Caco-2 (cell line): ENCODE data around the gene MNAT1. TPM values are rescaled to one million over a fixed set of nuclear protein-coding genes. Genes with fewer than 3 reads are reported as not detected.

Source experiments
- BruUV-seq: library from RNA; stranded (reverse); fragments of 400-500 nt; replicated peaks from 2 replicates; lab custom pipeline; 2021; lab: Mats Ljungman, UMichigan
- CTCF ChIA-PET: fragments of 300-600 bp; sonication (Branson Sonifier 250); formaldehyde crosslinking; loops from one replicate; lab custom pipeline; 2022; ENCODE audit warnings: antibody characterized with exemption; lab: Charles Lee
- POLR2A ChIA-PET: fragments of 300-600 bp; sonication (Branson Sonifier 250); formaldehyde crosslinking; loops from one replicate; lab custom pipeline; 2022; ENCODE audit warnings: antibody characterized with exemption; lab: Charles Lee
- DNase-seq, 2 experiments: peaks; one replicate each; pipeline versions ENCODE4 v3.0.0 to v3.0.0-alpha.2; 2020 to 2022
- H3K27me3 ChIP-seq: replicated peaks from 2 replicates; pipeline ENCODE4 v1.6.0; 2011; ENCODE audit warnings: low read length; ENCODE audit not compliant: control insufficient read depth, insufficient read depth
- H3K36me3 ChIP-seq: 2 replicates; pipeline ENCODE4 v1.5.1; 2011; ENCODE audit warnings: low read length; ENCODE audit not compliant: control insufficient read depth, insufficient read depth
- H3K4me1 ChIP-seq: fragments of 250-450 bp; sonication (Bioruptor Pico); 2 replicates; pipeline ENCODE4 v1.5.1; 2020; ENCODE audit warnings: mild to moderate bottlenecking
- H3K4me3 ChIP-seq: 2 replicates; pipeline ENCODE4 v1.5.1; 2011; ENCODE audit warnings: low read depth, mild to moderate bottlenecking, control low read depth, low read length
- H3K9me3 ChIP-seq: fragments of 250-450 bp; sonication (Bioruptor Pico); 2 replicates; pipeline ENCODE4 v1.5.1; 2020; ENCODE audit warnings: mild to moderate bottlenecking, moderate library complexity
- H3K27ac Mint-ChIP-seq: one replicate; pipeline ENCODE4 v1.8.0; 2022; ENCODE audit warnings: mixed read lengths; ENCODE audit not compliant: unreplicated experiment
- H3K27me3 Mint-ChIP-seq: one replicate; pipeline ENCODE4 v1.8.0; 2022; ENCODE audit warnings: mixed read lengths; ENCODE audit not compliant: insufficient read depth, unreplicated experiment
- H3K36me3 Mint-ChIP-seq: one replicate; pipeline ENCODE4 v1.8.0; 2022; ENCODE audit warnings: mild to moderate bottlenecking, mixed read lengths; ENCODE audit not compliant: insufficient read depth, unreplicated experiment
- H3K4me1 Mint-ChIP-seq: one replicate; pipeline ENCODE4 v1.8.0; 2022; ENCODE audit warnings: low read depth, mixed read lengths; ENCODE audit not compliant: unreplicated experiment
- H3K4me3 Mint-ChIP-seq: one replicate; pipeline ENCODE4 v1.8.0; 2022; ENCODE audit warnings: mild to moderate bottlenecking, moderate library complexity, mixed read lengths; ENCODE audit not compliant: unreplicated experiment
- H3K9me3 Mint-ChIP-seq: one replicate; pipeline ENCODE4 v1.8.0; 2022; ENCODE audit warnings: mixed read lengths; ENCODE audit not compliant: unreplicated experiment
- intact Hi-C: fragments of 100-400 bp; cut with micrococcal nuclease; formaldehyde crosslinking; loops from one replicate; pipeline ENCODE4 v1.10.0; 2022; ENCODE audit not compliant: unreplicated experiment
- total RNA-seq: library from RNA; stranded (reverse); gene quantifications from 2 replicates; pipeline ENCODE4 v1.2.3, GENCODE V29; 2022
- TF ChIP-seq, protein P1 (sequence below), 2 experiments: fragments of 200-600 bp in 1 of 2; IDR thresholded peaks; 1 replicate in 1 of 2; 2 replicates in 1 of 2; pipeline versions ENCODE4 v1.5.1 to v1.8.0; 2011 to 2022; ENCODE audit warnings: antibody characterized with exemption in 1 of 2, control low read depth in 1 of 2, inconsistent platforms in 1 of 2, low read depth in 1 of 2, low read length in 1 of 2, mild to moderate bottlenecking in 1 of 2, moderate library complexity in 1 of 2; ENCODE audit not compliant: insufficient read depth in 1 of 2, severe bottlenecking in 1 of 2, unreplicated experiment in 1 of 2

MNAT1 gene
- total RNA-seq, 1 experiment from 2014 or later, result 36.4 TPM

DNA sequence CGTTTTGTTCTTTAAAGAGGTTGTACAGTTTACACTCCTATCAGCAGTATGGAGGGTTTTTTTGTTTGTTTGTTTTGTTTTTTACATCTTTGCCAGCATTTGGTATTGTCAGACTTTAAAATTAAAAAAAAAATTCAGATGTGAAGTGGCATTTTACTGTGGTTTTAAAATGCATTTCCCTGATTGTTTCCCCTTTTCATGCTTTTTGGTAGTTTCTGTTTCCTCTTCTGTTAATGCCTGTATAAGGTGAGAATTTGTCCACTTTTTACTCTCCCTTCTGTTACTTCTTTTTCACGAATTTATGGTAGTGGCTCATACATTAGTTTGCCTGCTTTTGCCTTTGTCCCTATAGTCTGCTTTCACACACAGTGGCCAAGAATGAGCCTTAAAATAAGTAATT, 36.6 kb downstream of the MNAT1 start:
- intact Hi-C loops, result no loop called here
- Mint-ChIP-seq H3K27ac (no peak overlapping the region), H3K27me3 (no peaks in the 10 kb centered on the region), H3K9me3 (no peaks in the 10 kb centered on the region), H3K4me1 (no peaks in the 10 kb centered on the region), H3K4me3 (no peak overlapping the region), H3K36me3 (no peaks in the 10 kb centered on the region)
- Histone ChIP-seq H3K36me3 (no peaks in the 10 kb centered on the region), H3K4me1 (no peaks in the 10 kb centered on the region), H3K4me3 (no peak overlapping the region), H3K9me3 (no peaks in the 10 kb centered on the region), H3K27me3 (no peaks in the 10 kb centered on the region)
- no peak for DNase-seq
- no TSS peak for BruUV-seq
- ChIA-PET CTCF (no interaction called here), POLR2A (no interaction called here)
- TF ChIP-seq, protein P1, sequence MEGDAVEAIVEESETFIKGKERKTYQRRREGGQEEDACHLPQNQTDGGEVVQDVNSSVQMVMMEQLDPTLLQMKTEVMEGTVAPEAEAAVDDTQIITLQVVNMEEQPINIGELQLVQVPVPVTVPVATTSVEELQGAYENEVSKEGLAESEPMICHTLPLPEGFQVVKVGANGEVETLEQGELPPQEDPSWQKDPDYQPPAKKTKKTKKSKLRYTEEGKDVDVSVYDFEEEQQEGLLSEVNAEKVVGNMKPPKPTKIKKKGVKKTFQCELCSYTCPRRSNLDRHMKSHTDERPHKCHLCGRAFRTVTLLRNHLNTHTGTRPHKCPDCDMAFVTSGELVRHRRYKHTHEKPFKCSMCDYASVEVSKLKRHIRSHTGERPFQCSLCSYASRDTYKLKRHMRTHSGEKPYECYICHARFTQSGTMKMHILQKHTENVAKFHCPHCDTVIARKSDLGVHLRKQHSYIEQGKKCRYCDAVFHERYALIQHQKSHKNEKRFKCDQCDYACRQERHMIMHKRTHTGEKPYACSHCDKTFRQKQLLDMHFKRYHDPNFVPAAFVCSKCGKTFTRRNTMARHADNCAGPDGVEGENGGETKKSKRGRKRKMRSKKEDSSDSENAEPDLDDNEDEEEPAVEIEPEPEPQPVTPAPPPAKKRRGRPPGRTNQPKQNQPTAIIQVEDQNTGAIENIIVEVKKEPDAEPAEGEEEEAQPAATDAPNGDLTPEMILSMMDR (IDR thresholded peaks at IDR 0.05; ENCODE audit: insufficient read depth in 1 of 2, low read depth in 1 of 2, low read length in 1 of 2, severe bottlenecking in 1 of 2, unreplicated experiment in 1 of 2), result no peak

DNA sequence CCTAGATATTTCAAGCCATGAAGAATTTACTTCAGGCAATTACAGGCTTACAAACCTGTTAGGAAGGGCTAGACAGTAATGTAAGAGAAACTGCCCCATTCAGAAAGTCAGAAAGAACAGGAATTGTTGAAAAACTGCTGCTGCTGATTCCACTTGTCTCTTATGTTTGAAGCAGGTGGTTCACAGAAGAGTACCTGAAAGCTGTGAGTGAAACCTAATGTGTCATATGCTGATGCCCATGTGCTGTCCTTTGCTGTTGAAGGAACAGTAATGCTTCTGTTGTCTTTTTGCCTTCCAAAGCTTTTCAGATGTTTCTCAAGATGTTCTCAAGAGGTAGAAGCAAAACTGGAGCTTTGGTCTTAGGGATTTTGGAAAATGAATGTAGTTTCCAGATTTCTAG, 39.0 kb downstream of the MNAT1 start:
- Mint-ChIP-seq H3K27me3 (no peaks in the 10 kb centered on the region), H3K4me1 (no peaks in the 10 kb centered on the region), H3K36me3 (no peaks in the 10 kb centered on the region), H3K9me3 (no peaks in the 10 kb centered on the region), H3K4me3 (no peak overlapping the region), H3K27ac (no peak overlapping the region)
- H3K4me1 ChIP-seq, result no peaks in the 10 kb centered on the region
- no peaks in the 10 kb centered on the region for H3K9me3 ChIP-seq
- intact Hi-C loops, result no loop called here
- TF ChIP-seq, protein P1 (IDR thresholded peaks at IDR 0.05; ENCODE audit: insufficient read depth in 1 of 2, low read depth in 1 of 2, low read length in 1 of 2, severe bottlenecking in 1 of 2, unreplicated experiment in 1 of 2), result no peak
- no peaks in the 10 kb centered on the region for H3K36me3 ChIP-seq
- no peak overlapping the region for H3K4me3 ChIP-seq
- POLR2A ChIA-PET, result interaction anchor here (0.6 kb wide), 1 partner anchor 127 kb away, joined by 10 read pairs; no protein-coding TSS in a partner anchor
- CTCF ChIA-PET, result no interaction called here
- no peaks in the 10 kb centered on the region for H3K27me3 ChIP-seq
- BruUV-seq, result no TSS peak
- no peak for DNase-seq

DNA sequence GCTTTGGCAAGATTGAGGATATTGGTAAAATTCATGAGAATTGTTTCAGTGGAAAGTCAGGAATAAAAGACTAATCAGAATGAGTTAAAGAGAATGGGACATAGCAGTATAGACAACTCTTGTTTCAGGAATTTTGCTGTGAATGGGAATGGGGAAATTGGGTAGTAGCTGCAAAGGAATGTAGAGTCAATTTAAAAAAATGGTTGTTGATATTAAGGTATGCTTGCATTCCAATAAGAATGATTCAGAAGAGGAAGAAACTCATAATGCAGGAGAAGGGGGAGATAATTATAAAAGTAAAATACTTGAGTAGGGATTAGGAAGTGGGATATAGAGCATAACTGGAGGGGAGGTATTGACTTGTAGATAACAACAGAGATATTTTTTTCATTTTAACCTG, 40.7 kb downstream of the MNAT1 start:
- intact Hi-C loops, result no loop called here
- Histone ChIP-seq H3K4me3 (no peak overlapping the region), H3K9me3 (no peaks in the 10 kb centered on the region), H3K4me1 (no peaks in the 10 kb centered on the region), H3K27me3 (no peaks in the 10 kb centered on the region), H3K36me3 (no peaks in the 10 kb centered on the region)
- POLR2A ChIA-PET, result no interaction called here
- TF ChIP-seq, protein P1 (IDR thresholded peaks at IDR 0.05; ENCODE audit: insufficient read depth in 1 of 2, low read depth in 1 of 2, low read length in 1 of 2, severe bottlenecking in 1 of 2, unreplicated experiment in 1 of 2), result no peak
- Mint-ChIP-seq H3K36me3 (no peaks in the 10 kb centered on the region), H3K9me3 (no peaks in the 10 kb centered on the region), H3K4me1 (no peaks in the 10 kb centered on the region), H3K4me3 (no peak overlapping the region), H3K27me3 (no peaks in the 10 kb centered on the region), H3K27ac (no peak overlapping the region)
- no peak for DNase-seq
- BruUV-seq, result no TSS peak
- CTCF ChIA-PET, result no interaction called here
